IPS DF 6.9 (cell line): Measurements from ENCODE around the gene EEF1A2.

Experiments
- DNase-seq: peaks from one replicate; pipeline ENCODE4 v3.0.0-alpha.2; 2013; ENCODE audit warnings: low read depth, low spot score
- H3K27ac ChIP-seq: one replicate; pipeline ENCODE4 v1.5.1; 2013; ENCODE audit warnings: low read length, control low read depth
- H3K27me3 ChIP-seq: 2 replicates; pipeline ENCODE4 v1.6.1; 2013; ENCODE audit warnings: mild to moderate bottlenecking, low read length; ENCODE audit not compliant: control insufficient read depth, insufficient read depth
- H3K36me3 ChIP-seq: 2 replicates; pipeline ENCODE4 v1.6.1; 2013; ENCODE audit warnings: low read length; ENCODE audit not compliant: control insufficient read depth, insufficient read depth
- H3K4me1 ChIP-seq: 2 replicates; pipeline ENCODE4 v1.6.1; 2013; ENCODE audit warnings: low read length; ENCODE audit not compliant: control insufficient read depth, insufficient read depth
- H3K4me3 ChIP-seq: 2 replicates; pipeline ENCODE4 v1.5.1; 2013; ENCODE audit warnings: mild to moderate bottlenecking, low read length
- H3K9me3 ChIP-seq: 2 replicates; pipeline ENCODE4 v1.6.1; 2013; ENCODE audit warnings: low read length, inconsistent platforms; ENCODE audit not compliant: control insufficient read depth, insufficient read depth
- WGBS: extraction: QIAGEN DNeasy Blood & Tissue Kit; methylation state at CpG from one replicate; pipeline ENCODE4 v1.1.7; 2013; ENCODE audit warnings: mixed read lengths, missing lambda C conversion rate; ENCODE audit not compliant: insufficient read length, insufficient coverage; 5-methylcytosine and 5-hydroxymethylcytosine counted together

The EEF1A2 gene

GRCh38 chr20:63461104-63461763 lies 37.6 kb downstream of the EEF1A2 start:
- H3K36me3 ChIP-seq = no peaks in the 10 kb centered on the region; the same call in 1 of the 2 replicates
- H3K4me3 ChIP-seq = no peak overlapping the region
- no peaks in the 10 kb centered on the region for H3K9me3 ChIP-seq
- H3K27ac ChIP-seq = no peak overlapping the region
- WGBS = no CpG with 5 or more reads among the region's 22 CpGs
- no peak for DNase-seq
- H3K27me3 ChIP-seq = no peaks in the 10 kb centered on the region
- H3K4me1 ChIP-seq = peaks cover 2% of the 10 kb centered on the region; the same call in 1 of the 2 replicates

DNA sequence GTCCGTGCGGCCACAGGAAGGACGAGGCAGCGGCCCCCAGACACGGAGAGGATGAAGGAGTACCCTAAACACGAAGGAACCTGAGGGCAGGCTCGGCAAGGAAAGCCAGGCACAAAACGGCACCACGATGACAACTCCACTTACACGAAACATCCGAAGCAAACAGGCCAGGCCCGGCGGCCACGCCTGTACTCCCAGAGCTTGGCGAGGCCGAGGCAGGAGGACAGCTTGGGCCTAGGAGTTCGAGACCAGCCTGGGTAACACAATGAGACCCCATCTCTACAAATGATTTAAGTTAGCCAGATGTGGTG lies 39.9 kb downstream of the EEF1A2 start:
- no peak overlapping the region for H3K4me3 ChIP-seq
- H3K4me1 ChIP-seq = peaks cover 9% of the 10 kb centered on the region
- WGBS = no CpG with 5 or more reads among the region's 17 CpGs
- no peak overlapping the region for H3K27ac ChIP-seq
- no peaks in the 10 kb centered on the region; the same call in 1 of the 2 replicates for H3K36me3 ChIP-seq
- no peaks in the 10 kb centered on the region for H3K9me3 ChIP-seq
- DNase-seq = no peak
- no peaks in the 10 kb centered on the region for H3K27me3 ChIP-seq

DNA sequence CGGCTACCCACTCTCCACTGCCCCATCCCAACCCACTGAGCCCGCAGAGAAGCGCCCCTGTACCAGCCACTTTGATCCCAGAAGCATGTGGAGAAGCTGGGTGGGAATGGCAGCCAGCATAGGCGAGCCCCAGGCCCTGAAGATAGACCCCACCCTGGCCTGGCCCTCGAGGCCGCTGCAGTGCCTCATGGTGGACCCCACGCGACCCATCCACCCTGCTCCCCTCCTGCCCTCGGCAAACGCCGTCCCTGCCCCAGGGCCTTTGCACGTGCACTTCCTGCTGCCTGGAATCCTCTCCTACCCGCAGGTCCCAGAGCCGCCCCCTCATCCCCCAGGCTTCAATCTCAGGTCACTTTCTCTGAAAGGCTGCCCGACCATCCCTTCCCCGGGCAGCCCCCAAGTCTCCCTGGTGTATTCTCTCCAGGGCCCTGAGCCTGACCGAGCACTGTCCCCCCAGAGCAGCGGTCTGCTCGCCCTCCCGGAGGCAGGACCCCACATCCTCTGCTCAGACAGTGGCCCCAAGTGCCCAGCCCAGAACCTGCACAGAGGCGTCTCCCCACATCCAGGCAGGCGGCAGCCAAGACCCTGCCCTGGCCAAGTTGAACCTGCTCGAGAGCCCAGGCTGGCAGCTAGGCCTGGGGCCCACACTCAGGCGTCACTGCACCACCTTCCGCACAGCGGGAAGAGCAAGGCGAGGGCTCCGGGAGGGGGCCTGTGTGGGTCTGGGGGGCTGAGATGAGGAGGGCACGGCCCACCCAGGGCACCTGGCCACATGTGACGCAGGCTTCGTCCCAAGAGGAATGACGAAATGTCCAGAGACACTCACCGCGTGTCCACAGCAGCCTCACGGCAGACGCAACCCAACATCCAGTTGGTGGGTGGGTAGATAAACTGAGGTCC lies 40.5 kb downstream of the EEF1A2 start:
- Histone ChIP-seq H3K36me3 (no peaks in the 10 kb centered on the region; the same call in 1 of the 2 replicates), H3K4me1 (peaks cover 9% of the 10 kb centered on the region), H3K27me3 (no peaks in the 10 kb centered on the region), H3K4me3 (no peak overlapping the region), H3K9me3 (no peaks in the 10 kb centered on the region), H3K27ac (no peak overlapping the region)
- no peak for DNase-seq
- WGBS = no CpG with 5 or more reads among the region's 36 CpGs

GRCh38 chr20:63457737-63458136 lies 41.1 kb downstream of the EEF1A2 start:
- Histone ChIP-seq H3K9me3 (no peaks in the 10 kb centered on the region), H3K4me1 (peaks cover 11% of the 10 kb centered on the region), H3K36me3 (no peaks in the 10 kb centered on the region; the same call in 1 of the 2 replicates), H3K4me3 (no peak overlapping the region), H3K27me3 (no peaks in the 10 kb centered on the region), H3K27ac (no peak overlapping the region)
- no peak for DNase-seq
- no CpG with 5 or more reads among the region's 17 CpGs for WGBS

DNA sequence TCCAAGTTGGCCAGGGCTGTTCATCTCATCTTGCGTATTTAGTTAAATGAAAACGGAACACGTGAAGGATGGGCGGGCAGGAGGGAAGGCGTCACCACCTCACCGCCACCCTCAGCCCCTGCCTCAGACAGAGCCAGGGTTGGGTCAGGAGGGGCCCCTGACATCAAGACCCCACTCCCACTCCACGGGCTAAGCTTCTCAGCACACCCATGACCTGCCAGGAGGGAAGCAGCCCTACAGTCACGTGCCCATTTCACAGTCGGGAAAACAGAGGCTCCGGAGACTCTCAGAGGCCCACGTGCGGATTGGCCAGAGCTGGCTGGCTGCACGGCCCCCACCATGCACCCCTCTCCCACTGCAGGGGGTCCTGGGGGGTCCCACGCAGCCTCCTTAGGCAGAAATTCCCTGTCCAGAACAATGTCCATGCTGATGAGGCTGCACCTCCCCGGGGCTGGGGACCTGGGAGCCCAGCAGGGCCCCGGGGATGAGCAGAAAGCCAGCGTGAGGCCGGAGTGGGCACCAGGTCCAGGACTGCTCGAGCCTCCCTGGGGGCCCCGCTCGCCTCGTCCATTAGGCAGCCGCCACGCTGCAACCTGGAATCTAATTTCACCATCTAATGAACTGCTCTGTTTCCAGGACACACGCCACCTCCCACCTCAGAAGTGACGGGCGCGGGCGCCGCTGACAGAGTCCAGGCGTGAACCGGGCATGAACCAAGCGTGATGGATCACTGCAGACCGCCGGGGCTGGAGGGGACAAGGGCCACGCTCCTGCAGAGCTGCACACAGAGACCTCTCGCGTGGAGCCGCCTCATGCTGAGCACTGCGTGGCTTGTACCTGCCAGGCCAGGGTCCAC lies 42.2 kb downstream of the EEF1A2 start:
- Histone ChIP-seq H3K27me3 (no peaks in the 10 kb centered on the region), H3K4me1 (peaks cover 11% of the 10 kb centered on the region), H3K27ac (no peak overlapping the region), H3K4me3 (no peak overlapping the region), H3K36me3 (no peaks in the 10 kb centered on the region; the same call in 1 of the 2 replicates), H3K9me3 (no peaks in the 10 kb centered on the region)
- no CpG with 5 or more reads among the region's 40 CpGs for WGBS
- DNase-seq = no peak

- no peaks in the 10 kb centered on the region for H3K27me3 ChIP-seq
- peaks cover 11% of the 10 kb centered on the region for H3K4me1 ChIP-seq
- no peak for DNase-seq
- no CpG with 5 or more reads among the region's 10 CpGs for WGBS
- no peak overlapping the region for H3K27ac ChIP-seq
- no peak overlapping the region for H3K4me3 ChIP-seq
- no peaks in the 10 kb centered on the region; the same call in 1 of the 2 replicates for H3K36me3 ChIP-seq
- H3K9me3 ChIP-seq = no peaks in the 10 kb centered on the region
Measured at GRCh38 chr20:63455568-63455859, 43.4 kb downstream of the EEF1A2 start.

DNA sequence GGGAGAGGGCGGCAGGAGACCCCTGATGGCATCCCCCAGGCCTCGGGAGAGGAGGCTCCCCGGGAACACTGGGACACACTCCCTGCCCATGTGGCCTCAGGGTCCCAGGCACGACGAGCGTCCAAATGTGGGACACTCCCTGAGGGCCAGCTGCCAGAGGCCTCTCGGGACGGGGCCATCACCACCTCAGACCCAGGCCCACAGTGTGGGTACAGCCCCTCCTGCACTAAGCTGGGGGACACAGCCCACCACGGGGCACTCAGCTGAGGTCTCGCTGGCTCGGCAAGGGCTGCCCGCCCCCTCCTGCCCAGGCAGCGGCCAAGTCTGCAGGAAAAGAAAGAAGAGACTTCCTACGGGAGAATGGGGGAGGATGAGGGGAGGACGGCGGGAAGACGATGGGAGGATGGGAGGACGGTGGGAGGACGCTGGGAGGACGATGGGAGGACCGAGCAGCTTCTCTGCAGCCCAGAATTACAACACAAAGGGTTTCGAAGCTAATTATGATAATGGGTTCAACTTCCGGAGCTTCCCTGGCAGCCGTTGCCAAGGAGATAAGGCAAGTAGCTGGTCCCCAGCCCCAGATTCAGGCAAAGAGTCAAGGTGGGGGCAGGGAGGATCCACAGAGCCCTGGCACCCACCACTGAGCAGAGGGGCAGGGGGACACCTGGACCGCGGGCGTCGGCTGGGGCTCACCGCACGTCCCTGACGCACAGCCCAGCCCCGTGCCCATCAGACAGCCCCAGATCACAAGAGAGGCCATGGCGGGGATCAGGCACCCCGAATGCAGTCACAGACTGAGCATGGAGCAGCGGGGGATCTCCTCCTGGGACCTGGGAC lies 43.9 kb downstream of the EEF1A2 start:
- H3K27ac ChIP-seq = no peak overlapping the region
- H3K4me3 ChIP-seq = no peak overlapping the region

GRCh38 chr20:63452821-63453523 lies 45.9 kb downstream of the EEF1A2 start:
- no peak overlapping the region for H3K27ac ChIP-seq
- peaks cover 11% of the 10 kb centered on the region for H3K4me1 ChIP-seq
- H3K4me3 ChIP-seq = no peak overlapping the region
- DNase-seq = no peak
- H3K27me3 ChIP-seq = no peaks in the 10 kb centered on the region
- H3K9me3 ChIP-seq = no peaks in the 10 kb centered on the region
- no peaks in the 10 kb centered on the region for H3K36me3 ChIP-seq
- WGBS = no CpG with 5 or more reads among the region's 46 CpGs

More for the DNA sequence above, 43.9 kb downstream of the EEF1A2 start:
- whole genome bisulfite sequencing = no CpG with 5 or more reads among the region's 35 CpGs
- Histone ChIP-seq H3K4me1 (peaks cover 11% of the 10 kb centered on the region), H3K36me3 (no peaks in the 10 kb centered on the region; the same call in 1 of the 2 replicates), H3K27me3 (no peaks in the 10 kb centered on the region), H3K9me3 (no peaks in the 10 kb centered on the region)
- DNase-seq = no peak

- Histone ChIP-seq H3K4me1 (peaks cover 11% of the 10 kb centered on the region), H3K27me3 (no peaks in the 10 kb centered on the region), H3K4me3 (no peak overlapping the region), H3K36me3 (no peaks in the 10 kb centered on the region), H3K9me3 (no peaks in the 10 kb centered on the region), H3K27ac (no peak overlapping the region)
- WGBS = no CpG with 5 or more reads among the region's 20 CpGs
- no peak for DNase-seq
Measured at GRCh38 chr20:63452341-63452740, 46.5 kb downstream of the EEF1A2 start.
